ENCODE measurements around the gene AQP7.
"Not testable (repeated sequence)": the region's sequence is repeated elsewhere in the genome, so short reads cannot be mapped to it uniquely, and the experiment has no call there.

The AQP7 gene

GRCh38 chr9:33377089-33377715, 25.2 kb downstream of the AQP7 start:
- no peak for DNase-seq

GRCh38 chr9:33375841-33376321, 26.5 kb downstream of the AQP7 start:
- intact Hi-C loops (cut with DNase I), result loop anchor here (1.0 to 10.0 kb wide), 2 partner anchors 41 to 89 kb away; no protein-coding TSS in a partner anchor
- DNase-seq, result peak in 9 of 10 donors; percentile 38 to 92 (median 62)

More at GRCh38 chr9:33377089-33377715, 25.2 kb downstream of the AQP7 start:
- intact Hi-C loops (cut with DNase I), result loop anchor here (10.0 kb wide), 1 partner anchor 88 kb away; no protein-coding TSS in a partner anchor

DNA sequence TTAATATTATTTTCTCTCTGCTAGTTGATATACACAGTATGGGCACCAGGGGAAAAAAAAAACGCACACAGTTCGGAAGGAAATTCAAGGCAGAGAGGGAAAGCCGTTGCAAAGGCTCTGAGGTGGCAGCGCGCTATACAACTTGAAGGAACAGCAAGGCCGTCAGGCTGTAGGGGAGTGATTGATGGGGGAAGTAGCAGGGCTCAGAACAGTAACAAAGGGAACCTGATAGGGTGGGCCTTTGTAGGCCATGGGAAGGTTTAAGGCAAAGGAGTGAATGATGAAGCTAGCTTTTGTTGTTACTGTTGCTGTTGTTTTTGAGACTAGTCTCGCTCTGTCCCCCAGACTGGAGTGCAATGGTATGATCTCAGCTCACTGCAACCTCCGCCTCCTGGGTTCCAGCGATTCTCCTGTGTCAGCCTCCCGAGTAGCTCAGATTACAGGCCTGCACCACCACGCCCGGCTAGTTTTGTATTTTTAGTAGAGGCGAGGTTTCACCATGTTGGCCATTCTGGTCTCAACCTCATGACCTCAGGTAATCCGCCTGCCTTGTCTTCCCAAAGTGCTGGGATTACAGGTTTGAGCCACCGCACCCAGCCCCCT, 27.0 kb downstream of the AQP7 start:
- peak in 2 of 10 donors; percentile 20 to 82 for DNase-seq

DNA sequence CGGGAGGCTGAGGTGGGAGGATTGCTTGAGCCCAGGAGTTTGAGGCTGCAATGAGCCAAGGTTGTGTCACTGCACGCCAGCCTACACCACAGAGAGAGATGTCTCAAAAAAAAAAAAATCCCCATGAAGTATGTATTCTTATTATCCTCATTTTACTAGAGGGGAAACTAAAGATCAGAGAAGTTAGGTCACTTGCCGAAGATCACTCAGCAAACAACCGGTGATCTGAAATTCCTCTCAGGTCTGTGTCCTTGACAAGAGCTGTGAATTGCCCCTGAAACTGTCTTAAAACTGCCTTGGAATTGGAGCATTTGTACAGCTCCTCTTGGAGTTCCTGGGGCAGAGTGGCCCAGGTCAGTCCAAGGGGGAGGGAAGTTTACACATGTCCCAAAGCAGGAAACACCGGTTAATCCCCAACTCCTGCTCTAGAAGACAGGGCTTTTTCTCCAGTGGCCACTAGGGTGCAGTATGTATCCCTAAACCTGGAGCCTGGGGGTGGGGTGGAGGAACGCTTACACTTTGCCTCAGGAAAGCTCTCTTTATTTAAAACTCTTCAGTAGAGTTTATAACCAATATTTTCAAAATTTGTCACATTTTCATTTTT, 27.6 kb downstream of the AQP7 start:
- intact Hi-C loops (cut with DNase I), result loop anchor here (1.0 to 10.0 kb wide), 2 partner anchors 43 to 90 kb away; no protein-coding TSS in a partner anchor

More for the DNA sequence above, 27.0 kb downstream of the AQP7 start:
- intact Hi-C loops (cut with DNase I), result loop anchor here (1.0 to 10.0 kb wide), 2 partner anchors 42 to 89 kb away; no protein-coding TSS in a partner anchor

DNA sequence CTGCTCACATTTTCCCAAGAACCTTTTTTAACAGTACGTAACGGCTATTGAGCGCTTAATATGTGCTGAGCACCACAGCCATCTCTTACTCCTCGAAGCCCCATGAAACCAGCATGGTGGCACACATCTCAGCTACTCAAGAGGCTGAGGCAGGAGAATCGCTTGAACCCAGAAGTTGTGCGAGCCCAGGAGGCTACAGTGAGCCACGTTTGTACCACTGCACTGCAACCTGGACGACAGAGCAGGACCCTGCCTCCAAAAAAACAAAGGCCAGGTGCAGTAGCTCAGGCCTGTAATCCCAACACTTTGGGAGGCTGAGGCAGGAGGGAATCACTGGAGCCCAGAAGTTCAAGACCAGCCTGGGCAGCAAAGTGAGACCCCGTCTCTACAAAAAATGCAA, 28.2 kb downstream of the AQP7 start:
- DNase-seq, result no peak
- intact Hi-C loops (cut with DNase I), result loop anchor here (10.0 kb wide), 1 partner anchor 91 kb away; no protein-coding TSS in a partner anchor

More for the DNA sequence above, 27.6 kb downstream of the AQP7 start:
- DNase-seq, result peak; percentile 26 to 91 (median 77)

DNA sequence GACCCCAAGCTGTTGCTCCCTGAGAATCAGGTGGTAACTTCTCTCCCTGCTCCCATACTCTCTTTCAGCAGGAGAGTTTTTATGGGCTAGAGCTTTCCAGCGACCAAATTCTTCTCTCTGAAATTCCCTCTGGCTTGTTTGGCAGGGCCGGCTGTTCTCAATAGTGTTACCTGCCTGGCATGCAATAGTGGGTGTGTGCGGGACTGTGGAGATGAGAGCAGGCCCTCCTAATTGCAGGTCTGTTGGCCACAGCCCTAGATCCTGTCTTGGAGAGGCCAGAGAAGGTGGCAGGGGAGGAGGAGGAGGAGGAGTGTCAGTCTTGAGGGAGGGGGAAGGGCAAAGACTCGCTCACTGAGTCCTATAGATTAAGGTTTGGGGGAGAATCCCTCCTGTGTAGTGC, 29.5 kb downstream of the AQP7 start:
- DNase-seq, result no peak
- intact Hi-C loops (cut with DNase I), result loop anchor here (10.0 kb wide), 1 partner anchor 92 kb away; no protein-coding TSS in a partner anchor

DNA sequence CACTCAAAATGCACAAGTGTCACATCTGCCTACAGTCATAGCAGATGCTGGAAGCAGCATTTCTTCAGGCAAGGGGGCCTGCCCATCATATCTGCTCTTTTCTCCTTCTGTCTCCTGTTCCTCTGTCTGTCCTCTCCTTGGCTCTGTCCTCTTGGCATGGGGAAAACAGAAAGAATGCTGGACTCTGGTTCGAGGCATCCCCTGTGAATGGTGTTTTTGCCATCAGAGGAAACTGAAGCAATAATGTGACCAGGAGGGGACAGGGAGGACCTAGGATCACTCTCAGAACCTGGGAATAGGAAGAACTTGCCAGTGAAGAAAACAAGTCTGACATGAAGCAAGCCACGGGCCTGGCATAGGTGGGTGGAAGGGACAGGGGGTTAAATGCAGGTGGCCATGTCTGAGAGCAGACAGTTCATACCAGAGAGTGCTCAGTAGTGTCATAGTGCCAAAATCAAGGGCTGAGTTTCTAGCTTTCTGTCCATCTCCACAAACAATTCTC, 35.3 kb downstream of the AQP7 start:
- no peak for DNase-seq

GRCh38 chr9:33364814-33365213, 37.6 kb downstream of the AQP7 start:
- intact Hi-C loops (cut with DNase I), result not testable (repeated sequence)

More for the DNA sequence above, 35.3 kb downstream of the AQP7 start:
- intact Hi-C loops (cut with DNase I), result no loop called here

GRCh38 chr9:33364127-33364526, 38.2 kb downstream of the AQP7 start:
- no peak for DNase-seq
- intact Hi-C loops (cut with DNase I), result no loop called here

More at GRCh38 chr9:33364814-33365213, 37.6 kb downstream of the AQP7 start:
- not testable (repeated sequence) for DNase-seq

GRCh38 chr9:33358641-33359040, 43.7 kb downstream of the AQP7 start:
- intact Hi-C loops (cut with DNase I); DNase-seq: not testable (repeated sequence)

DNA sequence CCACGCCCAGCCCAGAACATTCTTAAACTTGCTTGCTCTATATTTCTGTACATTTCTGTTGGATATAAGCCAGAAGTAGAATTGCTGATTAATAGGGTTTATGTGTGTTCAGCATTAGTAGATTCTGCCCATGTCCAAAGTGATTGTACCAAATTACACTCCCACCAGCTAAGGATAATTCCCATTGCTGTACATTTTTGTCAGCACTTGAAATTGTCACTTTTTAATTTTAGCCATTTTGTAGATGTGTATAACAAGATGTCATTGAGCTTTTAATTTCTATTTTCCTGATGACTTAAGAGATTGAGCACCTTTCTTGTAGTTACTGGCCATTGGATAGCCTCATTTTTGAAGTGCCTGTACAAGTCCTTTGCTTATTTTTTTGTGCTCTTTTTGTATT, 46.4 kb downstream of the AQP7 start:
- DNase-seq, result no peak
- intact Hi-C loops (cut with DNase I), result no loop called here

DNA sequence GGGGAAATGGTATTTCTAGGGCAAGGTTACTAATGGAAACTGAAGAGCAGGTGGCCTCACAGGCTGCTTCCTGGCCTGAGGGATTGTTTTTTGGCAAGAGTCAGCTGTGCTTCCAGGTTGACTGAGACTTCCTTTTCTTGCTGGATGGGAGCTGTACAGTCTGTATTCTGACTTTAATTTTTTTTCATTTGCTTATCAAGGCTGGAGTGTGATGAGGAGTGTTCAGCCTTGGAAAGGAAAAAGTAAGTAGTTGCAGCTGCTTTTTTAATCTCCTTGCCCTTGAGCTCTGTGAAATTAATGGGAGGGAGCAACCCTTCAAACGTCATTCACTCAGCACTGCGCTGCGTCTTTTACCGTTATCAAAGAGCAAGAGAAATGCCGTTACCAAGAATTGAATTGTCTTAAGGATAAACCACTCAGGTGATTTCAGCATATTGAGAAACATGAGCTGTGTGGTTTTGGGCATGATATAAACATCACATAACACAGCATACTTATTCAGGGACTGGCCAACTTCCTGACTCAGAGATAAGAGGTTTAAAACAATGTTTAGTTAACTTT, 47.6 kb downstream of the AQP7 start:
- intact Hi-C loops (cut with DNase I), result no loop called here
- no peak for DNase-seq

- no peak for DNase-seq
- intact Hi-C loops (cut with DNase I), result no loop called here
These were observed 50.8 kb downstream of the AQP7 start for GRCh38 chr9:33351547-33351946.

DNA sequence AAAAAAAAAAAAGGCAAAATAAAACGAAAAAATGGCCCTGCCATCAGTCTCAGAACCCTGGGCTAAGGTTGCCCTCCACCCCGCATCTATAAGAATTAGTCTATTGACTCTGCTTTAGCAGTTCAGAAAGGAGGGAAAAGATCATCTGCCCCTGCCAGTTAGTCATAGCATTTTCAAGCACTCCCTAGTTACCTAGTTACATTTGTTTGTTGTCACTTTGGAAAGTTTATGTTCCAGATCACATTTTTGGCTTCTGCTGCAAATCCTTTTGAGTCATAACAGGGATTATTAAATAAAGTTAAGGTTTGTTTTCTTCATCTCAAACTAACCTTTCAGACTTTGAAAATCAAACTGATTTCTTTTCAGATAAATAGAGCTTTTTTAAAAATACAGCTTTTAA, 52.1 kb downstream of the AQP7 start:
- DNase-seq, result no peak
- intact Hi-C loops (cut with DNase I), result no loop called here

GRCh38 chr9:33349743-33350142, 52.6 kb downstream of the AQP7 start:
- intact Hi-C loops (cut with DNase I), result no loop called here
- no peak for DNase-seq

DNA sequence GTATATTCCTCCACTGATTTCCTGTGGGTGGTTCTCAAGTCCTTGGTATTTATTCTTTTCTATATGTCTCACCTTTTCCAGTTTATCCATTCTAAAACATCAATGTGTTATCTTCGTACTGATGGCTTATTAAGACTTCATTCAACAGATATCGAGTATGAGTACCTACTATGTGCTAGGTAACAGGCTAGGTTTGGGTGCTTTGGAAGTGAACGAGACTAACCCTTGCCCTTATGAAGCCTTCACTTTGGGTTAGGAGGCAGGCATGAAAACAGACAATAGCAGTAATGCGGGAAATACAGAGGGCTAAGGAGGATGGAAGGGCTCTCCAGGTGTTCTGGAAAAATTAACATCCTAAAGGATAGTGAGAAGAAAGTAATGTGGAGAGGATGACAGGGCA, 53.4 kb downstream of the AQP7 start:
- no peak for DNase-seq
- intact Hi-C loops (cut with DNase I), result no loop called here

GRCh38 chr9:33346564-33346963, 55.8 kb downstream of the AQP7 start:
- DNase-seq, result no peak
- intact Hi-C loops (cut with DNase I), result no loop called here

GRCh38 chr9:33344145-33344544, 58.2 kb downstream of the AQP7 start:
- intact Hi-C loops (cut with DNase I), result no loop called here
- DNase-seq, result no peak

GRCh38 chr9:33341182-33341581, 61.2 kb downstream of the AQP7 start:
- intact Hi-C loops (cut with DNase I), result no loop called here
- DNase-seq, result no peak

- no peak for DNase-seq
- intact Hi-C loops (cut with DNase I), result no loop called here
These were observed 62.2 kb downstream of the AQP7 start for GRCh38 chr9:33340186-33340585.

Measured in posterior cingulate gyrus (tissue), 11 donors.